Caco-2 (cell line): ENCODE results near the gene MYH1. TPM values are rescaled to one million over a fixed set of nuclear protein-coding genes. Genes with fewer than 3 reads are reported as not detected.

Experiments used
- BruUV-seq: library from RNA; stranded (reverse); fragments of 400-500 nt; replicated peaks from 2 replicates; lab custom pipeline; 2021; lab: Mats Ljungman, UMichigan
- CTCF ChIA-PET: fragments of 300-600 bp; sonication (Branson Sonifier 250); formaldehyde crosslinking; loops from one replicate; lab custom pipeline; 2022; ENCODE audit warnings: antibody characterized with exemption; lab: Charles Lee
- POLR2A ChIA-PET: fragments of 300-600 bp; sonication (Branson Sonifier 250); formaldehyde crosslinking; loops from one replicate; lab custom pipeline; 2022; ENCODE audit warnings: antibody characterized with exemption; lab: Charles Lee
- DNase-seq, 2 experiments: peaks; one replicate each; pipeline versions ENCODE4 v3.0.0 to v3.0.0-alpha.2; 2020 to 2022
- H3K27me3 ChIP-seq: replicated peaks from 2 replicates; pipeline ENCODE4 v1.6.0; 2011; ENCODE audit warnings: low read length; ENCODE audit not compliant: control insufficient read depth, insufficient read depth
- H3K36me3 ChIP-seq: 2 replicates; pipeline ENCODE4 v1.5.1; 2011; ENCODE audit warnings: low read length; ENCODE audit not compliant: control insufficient read depth, insufficient read depth
- H3K4me1 ChIP-seq: fragments of 250-450 bp; sonication (Bioruptor Pico); 2 replicates; pipeline ENCODE4 v1.5.1; 2020; ENCODE audit warnings: mild to moderate bottlenecking
- H3K4me3 ChIP-seq: 2 replicates; pipeline ENCODE4 v1.5.1; 2011; ENCODE audit warnings: low read depth, mild to moderate bottlenecking, control low read depth, low read length
- H3K9me3 ChIP-seq: fragments of 250-450 bp; sonication (Bioruptor Pico); 2 replicates; pipeline ENCODE4 v1.5.1; 2020; ENCODE audit warnings: mild to moderate bottlenecking, moderate library complexity
- H3K27ac Mint-ChIP-seq: one replicate; pipeline ENCODE4 v1.8.0; 2022; ENCODE audit warnings: mixed read lengths; ENCODE audit not compliant: unreplicated experiment
- H3K27me3 Mint-ChIP-seq: one replicate; pipeline ENCODE4 v1.8.0; 2022; ENCODE audit warnings: mixed read lengths; ENCODE audit not compliant: insufficient read depth, unreplicated experiment
- H3K36me3 Mint-ChIP-seq: one replicate; pipeline ENCODE4 v1.8.0; 2022; ENCODE audit warnings: mild to moderate bottlenecking, mixed read lengths; ENCODE audit not compliant: insufficient read depth, unreplicated experiment
- H3K4me1 Mint-ChIP-seq: one replicate; pipeline ENCODE4 v1.8.0; 2022; ENCODE audit warnings: low read depth, mixed read lengths; ENCODE audit not compliant: unreplicated experiment
- H3K4me3 Mint-ChIP-seq: one replicate; pipeline ENCODE4 v1.8.0; 2022; ENCODE audit warnings: mild to moderate bottlenecking, moderate library complexity, mixed read lengths; ENCODE audit not compliant: unreplicated experiment
- H3K9me3 Mint-ChIP-seq: one replicate; pipeline ENCODE4 v1.8.0; 2022; ENCODE audit warnings: mixed read lengths; ENCODE audit not compliant: unreplicated experiment
- CTCF ChIP-seq, 2 experiments: fragments of 200-600 bp in 1 of 2; IDR thresholded peaks; 1 replicate in 1 of 2; 2 replicates in 1 of 2; pipeline versions ENCODE4 v1.5.1 to v1.8.0; 2011 to 2022; ENCODE audit warnings: antibody characterized with exemption in 1 of 2, control low read depth in 1 of 2, inconsistent platforms in 1 of 2, low read depth in 1 of 2, low read length in 1 of 2, mild to moderate bottlenecking in 1 of 2, moderate library complexity in 1 of 2; ENCODE audit not compliant: insufficient read depth in 1 of 2, severe bottlenecking in 1 of 2, unreplicated experiment in 1 of 2
- intact Hi-C: fragments of 100-400 bp; cut with micrococcal nuclease; formaldehyde crosslinking; loops from one replicate; pipeline ENCODE4 v1.10.0; 2022; ENCODE audit not compliant: unreplicated experiment
- total RNA-seq: library from RNA; stranded (reverse); gene quantifications from 2 replicates; pipeline ENCODE4 v1.2.3, GENCODE V29; 2022

Gene MYH1
- total RNA-seq, 1 experiment from 2014 or later: not detected

DNA sequence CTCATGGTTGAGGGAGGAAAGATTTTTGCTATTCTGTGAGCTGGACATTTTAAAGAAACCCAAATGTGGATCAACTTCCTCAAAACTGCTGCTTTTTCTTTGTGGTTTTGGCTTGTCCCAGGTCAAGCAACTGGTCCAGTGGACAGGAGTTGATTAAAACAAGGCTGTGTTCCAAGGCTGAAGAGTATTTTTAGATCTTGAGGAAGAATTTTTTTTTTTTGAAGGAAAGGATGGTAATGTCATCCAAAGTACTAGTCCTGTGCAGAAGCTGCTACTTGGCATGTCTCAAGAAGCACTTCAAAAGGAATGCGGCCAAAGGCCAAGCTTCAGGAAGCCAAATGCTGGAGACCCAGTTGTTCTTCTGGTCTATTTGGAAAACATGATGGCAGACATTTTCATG is 39.1 kb upstream of the MYH1 start:
- H3K27me3 ChIP-seq: no peaks in the 10 kb centered on the region
- ChIA-PET CTCF (no interaction called here), POLR2A (no interaction called here)
- no TSS peak for BruUV-seq
- H3K9me3 ChIP-seq: no peaks in the 10 kb centered on the region
- H3K4me3 Mint-ChIP-seq: no peak overlapping the region
- H3K4me1 ChIP-seq: no peaks in the 10 kb centered on the region
- H3K36me3 ChIP-seq: no peaks in the 10 kb centered on the region
- intact Hi-C loops: no loop called here
- no peaks in the 10 kb centered on the region for H3K4me1 Mint-ChIP-seq
- no peaks in the 10 kb centered on the region for H3K9me3 Mint-ChIP-seq
- H3K27ac Mint-ChIP-seq: no peak overlapping the region
- no peak overlapping the region for H3K4me3 ChIP-seq
- DNase-seq: no peak
- no peak for TF ChIP-seq CTCF (IDR thresholded peaks at IDR 0.05; ENCODE audit: insufficient read depth in 1 of 2, low read depth in 1 of 2, low read length in 1 of 2, severe bottlenecking in 1 of 2, unreplicated experiment in 1 of 2)
- no peaks in the 10 kb centered on the region for H3K27me3 Mint-ChIP-seq
- H3K36me3 Mint-ChIP-seq: no peaks in the 10 kb centered on the region

GRCh38 chr17:10556301-10557005 is 38.1 kb upstream of the MYH1 start:
- H3K27ac Mint-ChIP-seq: no peak overlapping the region
- TF ChIP-seq CTCF (IDR thresholded peaks at IDR 0.05; ENCODE audit: insufficient read depth in 1 of 2, low read depth in 1 of 2, low read length in 1 of 2, severe bottlenecking in 1 of 2, unreplicated experiment in 1 of 2): no peak
- no TSS peak for BruUV-seq

GRCh38 chr17:10550014-10550413 is 31.7 kb upstream of the MYH1 start:
- Mint-ChIP-seq H3K36me3 (no peaks in the 10 kb centered on the region), H3K4me1 (no peaks in the 10 kb centered on the region), H3K4me3 (no peak overlapping the region), H3K27me3 (peaks cover 3% of the 10 kb centered on the region), H3K27ac (no peak overlapping the region), H3K9me3 (no peaks in the 10 kb centered on the region)
- H3K4me3 ChIP-seq: no peak overlapping the region
- H3K27me3 ChIP-seq: no peaks in the 10 kb centered on the region
- H3K36me3 ChIP-seq: no peaks in the 10 kb centered on the region
- no peaks in the 10 kb centered on the region for H3K9me3 ChIP-seq
- POLR2A ChIA-PET: no interaction called here
- intact Hi-C loops: no loop called here
- no peak for TF ChIP-seq CTCF (IDR thresholded peaks at IDR 0.05; ENCODE audit: insufficient read depth in 1 of 2, low read depth in 1 of 2, low read length in 1 of 2, severe bottlenecking in 1 of 2, unreplicated experiment in 1 of 2)
- CTCF ChIA-PET: no interaction called here
- DNase-seq: no peak
- no peaks in the 10 kb centered on the region for H3K4me1 ChIP-seq
- no TSS peak for BruUV-seq

More at GRCh38 chr17:10556301-10557005, 38.1 kb upstream of the MYH1 start:
- no peak overlapping the region for H3K4me3 Mint-ChIP-seq
- H3K9me3 Mint-ChIP-seq: no peaks in the 10 kb centered on the region
- Histone ChIP-seq H3K36me3 (no peaks in the 10 kb centered on the region), H3K9me3 (no peaks in the 10 kb centered on the region), H3K4me3 (no peak overlapping the region), H3K27me3 (no peaks in the 10 kb centered on the region), H3K4me1 (no peaks in the 10 kb centered on the region)
- intact Hi-C loops: no loop called here
- no peaks in the 10 kb centered on the region for H3K4me1 Mint-ChIP-seq
- ChIA-PET CTCF (no interaction called here), POLR2A (no interaction called here)
- no peak for DNase-seq
- H3K36me3 Mint-ChIP-seq: no peaks in the 10 kb centered on the region
- no peaks in the 10 kb centered on the region for H3K27me3 Mint-ChIP-seq
